ENCODE measurements around the gene TPPP2. TPM values are rescaled to one million over a fixed set of nuclear protein-coding genes. Genes with fewer than 3 reads are reported as not detected.

The TPPP2 gene
- total RNA-seq, 1 donor from 2014 or later = not detected

DNA sequence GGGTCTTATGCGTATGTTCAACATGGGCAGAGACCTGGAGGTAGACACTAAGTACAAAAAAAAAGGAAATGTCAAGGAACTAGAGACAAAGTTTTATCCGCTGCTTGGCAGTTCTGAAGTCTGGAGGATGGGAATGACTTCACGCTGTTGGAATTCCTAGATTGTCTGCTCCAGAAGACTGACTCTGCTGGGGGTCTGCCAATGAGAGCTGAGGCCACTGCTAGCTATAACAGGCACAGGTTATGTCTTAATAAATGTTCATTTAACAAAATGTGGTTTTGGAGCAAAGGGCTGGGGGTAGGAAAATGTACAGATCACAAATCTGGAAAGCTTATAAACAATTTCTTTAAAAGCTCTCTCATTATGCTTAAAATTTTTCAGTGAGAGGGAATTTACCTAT is 33.5 kb downstream of the TPPP2 start:
- ATAC-seq (no peak), DNase-seq (no peak)
- TF ChIP-seq, protein P1, sequence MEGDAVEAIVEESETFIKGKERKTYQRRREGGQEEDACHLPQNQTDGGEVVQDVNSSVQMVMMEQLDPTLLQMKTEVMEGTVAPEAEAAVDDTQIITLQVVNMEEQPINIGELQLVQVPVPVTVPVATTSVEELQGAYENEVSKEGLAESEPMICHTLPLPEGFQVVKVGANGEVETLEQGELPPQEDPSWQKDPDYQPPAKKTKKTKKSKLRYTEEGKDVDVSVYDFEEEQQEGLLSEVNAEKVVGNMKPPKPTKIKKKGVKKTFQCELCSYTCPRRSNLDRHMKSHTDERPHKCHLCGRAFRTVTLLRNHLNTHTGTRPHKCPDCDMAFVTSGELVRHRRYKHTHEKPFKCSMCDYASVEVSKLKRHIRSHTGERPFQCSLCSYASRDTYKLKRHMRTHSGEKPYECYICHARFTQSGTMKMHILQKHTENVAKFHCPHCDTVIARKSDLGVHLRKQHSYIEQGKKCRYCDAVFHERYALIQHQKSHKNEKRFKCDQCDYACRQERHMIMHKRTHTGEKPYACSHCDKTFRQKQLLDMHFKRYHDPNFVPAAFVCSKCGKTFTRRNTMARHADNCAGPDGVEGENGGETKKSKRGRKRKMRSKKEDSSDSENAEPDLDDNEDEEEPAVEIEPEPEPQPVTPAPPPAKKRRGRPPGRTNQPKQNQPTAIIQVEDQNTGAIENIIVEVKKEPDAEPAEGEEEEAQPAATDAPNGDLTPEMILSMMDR (IDR thresholded peaks at IDR 0.05) = no peak
- intact Hi-C loops (cut with DNase I) = no loop called here
- Histone ChIP-seq H3K27me3 (ENCODE audit: low read depth) (no peaks in the 10 kb centered on the region), H3K9me3 (no peaks in the 10 kb centered on the region), H3K27ac (no peak overlapping the region), H3K4me3 (no peak overlapping the region), H3K4me1 (peaks cover 1% of the 10 kb centered on the region), H3K36me3 (no peaks in the 10 kb centered on the region)

DNA sequence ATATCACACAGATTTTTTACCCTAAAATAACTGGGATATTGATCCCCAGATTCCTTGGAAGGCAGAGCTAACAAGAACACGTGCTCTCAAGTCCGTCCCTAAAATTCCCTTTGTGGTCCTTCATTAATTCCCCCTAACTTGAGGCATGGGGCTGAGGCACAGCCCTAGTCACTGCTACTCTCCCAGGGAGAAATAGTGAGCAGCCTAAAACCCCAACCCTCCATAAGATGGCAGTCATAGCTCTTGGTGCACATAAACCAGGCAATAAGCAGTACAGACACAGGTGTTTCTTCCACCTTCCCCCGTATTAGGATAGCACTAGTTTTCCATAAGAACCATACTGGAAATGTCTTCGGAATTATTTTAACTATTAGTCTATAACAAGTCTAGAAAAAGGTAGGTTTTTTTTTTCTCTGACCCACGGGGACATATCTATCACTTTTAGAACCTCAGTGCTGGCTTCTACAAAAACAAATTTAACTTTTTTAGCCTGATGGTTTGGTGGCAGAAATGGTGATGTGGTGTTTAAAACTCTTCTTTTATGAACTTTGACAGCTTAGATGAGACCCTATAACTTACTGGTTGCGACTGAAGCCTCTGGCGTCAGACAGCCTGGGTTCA is 37.0 kb downstream of the TPPP2 start:
- peaks cover 28% of the 10 kb centered on the region for H3K4me1 ChIP-seq
- no peaks in the 10 kb centered on the region for H3K36me3 ChIP-seq
- peaks cover 4% of the 10 kb centered on the region for H3K27me3 ChIP-seq (ENCODE audit: low read depth)
- H3K9me3 ChIP-seq = no peaks in the 10 kb centered on the region
- H3K27ac ChIP-seq = no peak overlapping the region
- ATAC-seq (no peak), DNase-seq (no peak)
- intact Hi-C loops (cut with DNase I) = no loop called here
- no peak overlapping the region for H3K4me3 ChIP-seq
- TF ChIP-seq, protein P1 (IDR thresholded peaks at IDR 0.05) = no peak

DNA sequence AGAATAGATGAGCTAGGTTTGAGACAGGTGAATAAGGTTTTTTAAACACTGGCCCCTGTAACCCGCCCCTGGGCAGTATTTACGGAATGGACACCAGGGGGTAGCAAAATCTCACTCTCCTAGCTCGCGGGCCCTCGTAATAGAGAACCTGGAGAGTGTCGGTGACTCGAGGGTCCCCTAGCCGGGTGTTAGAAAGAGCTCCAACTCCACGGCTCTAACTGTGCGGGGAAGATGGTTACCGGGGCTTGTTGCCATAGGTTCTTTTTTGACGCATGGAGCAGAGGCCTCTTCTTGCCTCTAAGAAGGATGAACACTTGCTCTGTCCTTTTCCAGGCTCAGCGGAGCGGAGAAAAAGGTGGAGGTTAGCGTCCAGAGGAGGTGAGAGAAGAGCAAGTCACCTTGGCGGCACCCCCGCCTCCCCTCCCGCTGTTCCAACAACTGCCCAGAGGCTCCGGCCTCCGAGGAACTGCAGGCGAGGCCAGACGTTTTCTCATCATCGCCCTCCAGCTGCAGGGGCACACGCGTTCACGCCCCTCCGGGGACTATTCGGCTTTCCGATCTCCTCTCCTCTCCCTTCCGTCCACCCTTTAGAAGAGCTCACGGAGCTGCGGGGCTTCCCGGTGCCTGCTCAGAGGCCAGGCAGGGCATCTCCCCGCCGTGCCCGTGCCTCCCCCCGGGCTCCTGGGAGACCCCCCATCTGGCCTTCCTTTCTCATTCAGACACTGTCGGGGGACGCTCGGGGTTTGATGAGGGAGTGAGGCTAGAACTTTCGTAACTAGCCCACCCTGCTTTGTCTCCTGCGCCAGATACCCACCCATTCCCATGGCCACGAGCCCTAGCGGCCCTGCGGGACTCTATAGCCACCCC is 38.7 kb downstream of the TPPP2 start:
- Histone ChIP-seq H3K4me1 (peaks cover 38% of the 10 kb centered on the region), H3K36me3 (peaks cover 7% of the 10 kb centered on the region), H3K4me3 (peak overlapping the region; percentile 75), H3K27me3 (ENCODE audit: low read depth) (peaks cover 4% of the 10 kb centered on the region), H3K27ac (peak overlapping the region; percentile 51), H3K9me3 (no peaks in the 10 kb centered on the region)
- DNase-seq = peak; percentile 67
- TF ChIP-seq, protein P1 (IDR thresholded peaks at IDR 0.05) = peak; percentile 64
- peak; percentile 58 to 67 for ATAC-seq
- intact Hi-C loops (cut with DNase I) = no loop called here

GRCh38 chr14:21069388-21070082 is 39.5 kb downstream of the TPPP2 start:
- H3K9me3 ChIP-seq = no peaks in the 10 kb centered on the region
- H3K4me1 ChIP-seq = peaks cover 38% of the 10 kb centered on the region
- TF ChIP-seq, protein P1 (IDR thresholded peaks at IDR 0.05) = no peak
- H3K27ac ChIP-seq = peak overlapping the region; percentile 81
- intact Hi-C loops (cut with DNase I) = no loop called here
- H3K27me3 ChIP-seq (ENCODE audit: low read depth) = peaks cover 4% of the 10 kb centered on the region
- DNase-seq (no peak), ATAC-seq (peak in 1 of 2 donors; percentile 7)
- H3K4me3 ChIP-seq = peak overlapping the region; percentile 75
- H3K36me3 ChIP-seq = peaks cover 14% of the 10 kb centered on the region

DNA sequence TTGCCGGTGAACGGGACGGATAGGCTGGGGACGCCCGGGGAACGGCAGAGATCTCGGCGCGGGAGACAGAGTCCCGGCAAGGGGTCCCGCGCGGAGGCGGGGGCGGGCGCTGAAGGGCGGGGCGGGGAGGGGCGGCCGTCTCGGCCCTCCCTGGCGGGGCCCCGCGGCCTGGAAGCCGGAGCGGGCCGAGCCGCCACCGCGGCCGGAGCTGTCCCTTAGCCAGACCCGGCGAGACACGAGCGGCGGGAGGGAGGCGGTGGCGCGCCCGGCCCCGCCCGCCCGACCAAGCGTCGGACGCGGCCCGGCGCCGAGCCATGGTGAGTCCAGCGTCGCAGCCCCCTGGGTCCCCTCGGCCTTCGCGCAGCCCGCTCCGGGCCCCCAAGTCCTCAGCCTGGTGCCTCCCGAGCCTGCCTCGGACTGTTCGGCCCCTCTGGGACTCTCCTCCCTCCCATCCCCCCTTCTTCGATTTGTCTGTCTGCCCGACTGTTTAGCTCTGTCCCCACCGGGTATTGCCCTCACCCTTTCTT is 40.1 kb downstream of the TPPP2 start, which contains the start of gene ARHGEF40:
Gene ARHGEF40, plus strand, starts transcription at position 222 of the 527 bp plus-strand sequence. Its CDS starts 93 bp downstream, at position 315.
- Histone ChIP-seq H3K9me3 (no peaks in the 10 kb centered on the region), H3K36me3 (peaks cover 21% of the 10 kb centered on the region), H3K4me3 (peak within 1 kb of the TSS; percentile 75), H3K4me1 (peaks cover 38% of the 10 kb centered on the region), H3K27me3 (ENCODE audit: low read depth) (peaks cover 4% of the 10 kb centered on the region), H3K27ac (peak within 1 kb of the TSS; percentile 81)
- DNase-seq (peak; percentile 75), ATAC-seq (peak; percentile 80 to 82)
- TF ChIP-seq, protein P1 (IDR thresholded peaks at IDR 0.05) = no peak
- intact Hi-C loops (cut with DNase I) = no loop called here
